OCI-LY3 (cell line): ENCODE results near the gene SPSB1.

ENCODE experiments used
- EZH2phosphoT487 ChIP-seq: fragments of 200-600 bp; shearing (Covaris generic); IDR thresholded peaks from 2 replicates; pipeline ENCODE4 v1.6.1; 2018; ENCODE audit warnings: antibody characterized with exemption, mixed run types, low read depth
- TF ChIP-seq, protein P1 (sequence below): fragments of 200-600, 300-600 bp; sonication (generic); IDR thresholded peaks from 2 replicates; pipeline ENCODE4 v1.5.1; 2014; ENCODE audit warnings: antibody characterized with exemption, low read length, low read depth

DNA sequence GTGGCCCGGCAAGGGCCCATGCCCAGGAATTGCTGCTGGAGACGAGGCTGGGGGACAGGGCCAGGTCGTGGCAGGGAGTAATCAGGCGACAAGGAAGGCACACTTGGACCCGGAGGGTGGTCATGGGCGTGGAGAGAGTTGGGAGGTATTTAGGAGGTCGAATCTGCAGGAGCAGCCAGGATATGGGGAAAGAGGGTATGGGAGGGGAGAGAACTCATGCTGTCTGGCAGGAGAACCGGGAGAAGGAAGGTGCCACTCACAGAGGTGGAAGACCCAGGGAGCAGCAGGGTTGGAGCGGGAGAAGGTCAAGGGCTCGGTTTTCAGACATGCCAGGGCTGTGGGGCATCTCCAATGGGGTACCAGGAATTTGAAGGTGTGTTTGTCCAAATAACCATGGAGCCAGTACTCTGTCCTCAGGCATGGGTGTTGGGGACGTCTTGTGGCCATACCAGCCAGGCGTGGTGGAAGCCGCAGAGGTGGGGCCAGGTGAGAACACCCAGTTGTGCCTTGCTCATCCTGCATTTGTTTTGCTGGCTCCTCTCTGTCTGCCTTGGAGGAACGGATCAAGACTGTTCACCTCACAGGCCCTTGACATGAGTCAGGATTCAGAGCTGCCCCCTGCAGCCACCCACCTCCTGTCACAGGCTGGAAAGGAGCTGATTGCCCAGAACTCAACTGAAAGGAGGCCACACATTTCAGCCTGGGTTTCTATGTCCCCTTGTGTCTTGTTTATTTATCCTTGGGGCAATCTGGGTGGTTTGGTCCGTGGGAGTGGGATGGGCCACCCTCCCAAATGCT, 111.6 kb downstream of the SPSB1 start:
- TF ChIP-seq, protein P1, sequence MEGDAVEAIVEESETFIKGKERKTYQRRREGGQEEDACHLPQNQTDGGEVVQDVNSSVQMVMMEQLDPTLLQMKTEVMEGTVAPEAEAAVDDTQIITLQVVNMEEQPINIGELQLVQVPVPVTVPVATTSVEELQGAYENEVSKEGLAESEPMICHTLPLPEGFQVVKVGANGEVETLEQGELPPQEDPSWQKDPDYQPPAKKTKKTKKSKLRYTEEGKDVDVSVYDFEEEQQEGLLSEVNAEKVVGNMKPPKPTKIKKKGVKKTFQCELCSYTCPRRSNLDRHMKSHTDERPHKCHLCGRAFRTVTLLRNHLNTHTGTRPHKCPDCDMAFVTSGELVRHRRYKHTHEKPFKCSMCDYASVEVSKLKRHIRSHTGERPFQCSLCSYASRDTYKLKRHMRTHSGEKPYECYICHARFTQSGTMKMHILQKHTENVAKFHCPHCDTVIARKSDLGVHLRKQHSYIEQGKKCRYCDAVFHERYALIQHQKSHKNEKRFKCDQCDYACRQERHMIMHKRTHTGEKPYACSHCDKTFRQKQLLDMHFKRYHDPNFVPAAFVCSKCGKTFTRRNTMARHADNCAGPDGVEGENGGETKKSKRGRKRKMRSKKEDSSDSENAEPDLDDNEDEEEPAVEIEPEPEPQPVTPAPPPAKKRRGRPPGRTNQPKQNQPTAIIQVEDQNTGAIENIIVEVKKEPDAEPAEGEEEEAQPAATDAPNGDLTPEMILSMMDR = no peak
- no peak for TF ChIP-seq EZH2phosphoT487
